Neural cell (in vitro differentiated cells): ENCODE measurements around the gene E2F2.
A peak's percentile ranks its signal among the peaks of the same experiment; 100 is the strongest.

ENCODE experiments used
- CTCF ChIP-seq: fragments of 450-650 bp; IDR thresholded peaks from 2 replicates; pipeline ENCODE4 v1.5.1; 2014; ENCODE audit warnings: antibody characterized with exemption, mild to moderate bottlenecking, moderate library complexity; ENCODE audit not compliant: poor library complexity, severe bottlenecking
- EP300 ChIP-seq: fragments of 450-650 bp; conservative IDR thresholded peaks from 2 replicates; pipeline ENCODE4 v1.6.1; 2014; ENCODE audit warnings: antibody characterized with exemption, mild to moderate bottlenecking, moderate library complexity; ENCODE audit not compliant: poor library complexity, severe bottlenecking
- EZH2 ChIP-seq: fragments of 200-600, 300-800 bp; shearing (Covaris generic), sonication (generic); IDR thresholded peaks from 2 replicates; pipeline ENCODE4 v1.6.1; 2014; ENCODE audit warnings: antibody characterized with exemption, low read length, borderline replicate concordance, mild to moderate bottlenecking; ENCODE audit not compliant: insufficient read depth, poor library complexity, severe bottlenecking
- MXI1 ChIP-seq: fragments of 450-650 bp; conservative IDR thresholded peaks from 2 replicates; pipeline ENCODE4 v1.6.1; 2014; ENCODE audit warnings: antibody characterized with exemption, mild to moderate bottlenecking; ENCODE audit not compliant: poor library complexity, severe bottlenecking
- POLR2AphosphoS5 ChIP-seq: IDR thresholded peaks from 2 replicates; pipeline ENCODE4 v1.6.1; 2012
- RAD21 ChIP-seq: fragments of 450-650 bp; conservative IDR thresholded peaks from 2 replicates; pipeline ENCODE4 v1.6.1; 2014; ENCODE audit warnings: antibody characterized with exemption, mild to moderate bottlenecking, moderate library complexity
- SMC3 ChIP-seq: fragments of 450-650 bp; conservative IDR thresholded peaks from 2 replicates; pipeline ENCODE4 v1.6.1; 2014; ENCODE audit warnings: antibody characterized with exemption, mild to moderate bottlenecking, moderate library complexity; ENCODE audit not compliant: poor library complexity
- TAF1 ChIP-seq: IDR thresholded peaks from 2 replicates; pipeline ENCODE4 v1.6.1; 2012; ENCODE audit warnings: low read depth
- TF ChIP-seq, protein P1 (sequence below): IDR thresholded peaks from 2 replicates; pipeline ENCODE4 v1.6.1; 2012; ENCODE audit warnings: borderline replicate concordance

- TF ChIP-seq CTCF = peak; percentile 96
- no peak for TF ChIP-seq TAF1
- TF ChIP-seq EZH2 = no peak
- TF ChIP-seq MXI1 = peak; percentile 31
- TF ChIP-seq POLR2AphosphoS5 = no peak
- TF ChIP-seq SMC3 = peak; percentile 85
- peak; percentile 36 for TF ChIP-seq EP300
- TF ChIP-seq RAD21 = peak; percentile 93
- TF ChIP-seq, protein P1, sequence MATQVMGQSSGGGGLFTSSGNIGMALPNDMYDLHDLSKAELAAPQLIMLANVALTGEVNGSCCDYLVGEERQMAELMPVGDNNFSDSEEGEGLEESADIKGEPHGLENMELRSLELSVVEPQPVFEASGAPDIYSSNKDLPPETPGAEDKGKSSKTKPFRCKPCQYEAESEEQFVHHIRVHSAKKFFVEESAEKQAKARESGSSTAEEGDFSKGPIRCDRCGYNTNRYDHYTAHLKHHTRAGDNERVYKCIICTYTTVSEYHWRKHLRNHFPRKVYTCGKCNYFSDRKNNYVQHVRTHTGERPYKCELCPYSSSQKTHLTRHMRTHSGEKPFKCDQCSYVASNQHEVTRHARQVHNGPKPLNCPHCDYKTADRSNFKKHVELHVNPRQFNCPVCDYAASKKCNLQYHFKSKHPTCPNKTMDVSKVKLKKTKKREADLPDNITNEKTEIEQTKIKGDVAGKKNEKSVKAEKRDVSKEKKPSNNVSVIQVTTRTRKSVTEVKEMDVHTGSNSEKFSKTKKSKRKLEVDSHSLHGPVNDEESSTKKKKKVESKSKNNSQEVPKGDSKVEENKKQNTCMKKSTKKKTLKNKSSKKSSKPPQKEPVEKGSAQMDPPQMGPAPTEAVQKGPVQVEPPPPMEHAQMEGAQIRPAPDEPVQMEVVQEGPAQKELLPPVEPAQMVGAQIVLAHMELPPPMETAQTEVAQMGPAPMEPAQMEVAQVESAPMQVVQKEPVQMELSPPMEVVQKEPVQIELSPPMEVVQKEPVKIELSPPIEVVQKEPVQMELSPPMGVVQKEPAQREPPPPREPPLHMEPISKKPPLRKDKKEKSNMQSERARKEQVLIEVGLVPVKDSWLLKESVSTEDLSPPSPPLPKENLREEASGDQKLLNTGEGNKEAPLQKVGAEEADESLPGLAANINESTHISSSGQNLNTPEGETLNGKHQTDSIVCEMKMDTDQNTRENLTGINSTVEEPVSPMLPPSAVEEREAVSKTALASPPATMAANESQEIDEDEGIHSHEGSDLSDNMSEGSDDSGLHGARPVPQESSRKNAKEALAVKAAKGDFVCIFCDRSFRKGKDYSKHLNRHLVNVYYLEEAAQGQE = no peak
Observed at GRCh38 chr1:23539698-23540266, 8.7 kb upstream of the E2F2 start.
